Measurements from ENCODE around the gene NTMT2. TPM values are rescaled to one million over a fixed set of nuclear protein-coding genes. Genes with fewer than 3 reads are reported as not detected.

Gene NTMT2
- total RNA-seq, 1 experiment from 2014 or later, result not detected

DNA sequence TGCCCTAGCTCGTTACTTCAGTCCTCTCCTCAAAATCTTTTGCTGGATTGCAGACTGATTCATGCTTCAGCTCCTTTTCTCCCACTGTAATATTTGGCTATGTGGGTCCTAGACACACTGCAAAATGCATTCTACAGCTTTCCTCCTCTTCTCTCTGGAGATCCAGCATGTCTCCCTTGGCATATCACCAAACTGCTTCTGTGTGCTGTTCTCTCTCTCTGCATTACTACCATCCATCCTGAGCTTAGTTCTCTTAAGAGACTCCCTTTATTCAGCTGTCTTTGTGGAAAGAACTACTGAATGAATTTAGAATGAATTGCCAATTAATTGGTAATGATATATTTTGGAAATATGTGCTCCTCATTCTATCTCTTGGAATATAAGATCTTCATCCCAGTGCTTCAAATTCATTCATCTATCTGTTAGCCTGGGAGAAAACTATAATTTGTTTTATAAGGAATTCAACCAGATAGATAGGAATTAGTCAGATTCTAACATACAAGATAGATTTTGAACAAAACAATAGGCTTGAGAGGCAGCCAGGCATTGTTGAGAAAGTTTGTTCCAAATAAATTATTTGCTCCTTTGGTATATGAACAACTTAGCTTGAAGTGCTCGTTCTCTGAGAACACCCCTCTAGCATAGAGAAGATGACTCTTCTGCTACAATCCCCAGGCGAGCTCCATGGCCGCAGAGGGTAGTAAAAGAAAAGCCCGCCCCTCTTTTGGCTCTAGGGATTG is 71.9 kb downstream of the NTMT2 start:
- Histone ChIP-seq H4K20me1 (ENCODE audit: insufficient read depth, low read depth, low read length) (no peaks in the 10 kb centered on the region), H3K36me3 (ENCODE audit: insufficient read depth, low read length) (no peaks in the 10 kb centered on the region), H3K9ac (ENCODE audit: low read length) (no peak overlapping the region), H3K9me2 (replicated peaks; ENCODE audit: insufficient read depth, low read length) (no peaks in the 10 kb centered on the region), H3K27me3 (ENCODE audit: low read length) (no peaks in the 10 kb centered on the region), H3K4me3 (ENCODE audit: low read length) (no peak overlapping the region), H3K4me2 (ENCODE audit: low read depth, low read length, poor library complexity, severe bottlenecking) (no peak overlapping the region), H2AFZ (ENCODE audit: low read length) (no peak overlapping the region), H3K79me2 (ENCODE audit: low read length) (no peaks in the 10 kb centered on the region), H3K9me3 (ENCODE audit: low read length) (no peaks in the 10 kb centered on the region), H3K4me1 (ENCODE audit: low read length) (no peaks in the 10 kb centered on the region), H3K27ac (ENCODE audit: low read length) (no peak overlapping the region)
- no peak for DNase-seq

DNA sequence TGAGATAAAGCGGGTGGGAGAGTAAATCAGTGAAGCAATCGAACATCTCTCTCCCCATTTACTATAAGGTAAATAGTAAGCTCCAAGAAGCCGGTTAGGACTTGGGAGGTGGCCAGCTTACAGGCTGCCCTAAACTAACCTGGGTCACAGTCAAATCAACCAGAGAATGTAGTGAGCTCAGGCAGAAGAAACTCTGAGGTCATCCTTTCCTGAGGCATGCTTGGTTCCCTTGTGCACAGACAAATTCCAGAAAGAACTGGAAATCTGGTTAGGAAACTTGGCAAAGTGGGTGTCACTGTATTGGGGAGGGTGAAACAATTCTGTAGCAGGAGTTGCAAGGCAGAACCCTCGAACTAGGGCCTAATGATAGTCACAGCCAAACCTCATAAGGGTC is 72.5 kb downstream of the NTMT2 start:
- H2AFZ ChIP-seq (ENCODE audit: low read length), result no peak overlapping the region
- no peak overlapping the region for H3K4me3 ChIP-seq (ENCODE audit: low read length)
- H3K27me3 ChIP-seq (ENCODE audit: low read length), result no peaks in the 10 kb centered on the region
- no peak overlapping the region for H3K27ac ChIP-seq (ENCODE audit: low read length)
- H3K4me1 ChIP-seq (ENCODE audit: low read length), result no peaks in the 10 kb centered on the region
- no peak overlapping the region for H3K4me2 ChIP-seq (ENCODE audit: low read depth, low read length, poor library complexity, severe bottlenecking)
- no peaks in the 10 kb centered on the region for H4K20me1 ChIP-seq (ENCODE audit: insufficient read depth, low read depth, low read length)
- H3K9me2 ChIP-seq (replicated peaks; ENCODE audit: insufficient read depth, low read length), result no peaks in the 10 kb centered on the region
- no peaks in the 10 kb centered on the region for H3K79me2 ChIP-seq (ENCODE audit: low read length)
- DNase-seq, result no peak
- no peak overlapping the region for H3K9ac ChIP-seq (ENCODE audit: low read length)
- H3K9me3 ChIP-seq (ENCODE audit: low read length), result no peaks in the 10 kb centered on the region
- no peaks in the 10 kb centered on the region for H3K36me3 ChIP-seq (ENCODE audit: insufficient read depth, low read length)

Small RNA genes within 50 kb of the gene (small RNA-seq; reads per million reads assigned to genes)
- not detected for gene MIR3119-2

Other genes with a start within 250 kb of the NTMT2 start
- gene KIFAP3, start 71.3 kb upstream of the NTMT2 start, total RNA-seq (2014; rRNA removed; shearing (Covaris generic); ENCODE audit: low replicate concordance), result 4.4 and 8.1 TPM in 2 replicates